ENCODE measurements around the gene CD302. TPM values are rescaled to one million over a fixed set of nuclear protein-coding genes. Genes with fewer than 3 reads are reported as not detected.
A peak's percentile ranks its signal among the peaks of the same experiment; 100 is the strongest.
"Not testable (repeated sequence)": the region's sequence is repeated elsewhere in the genome, so short reads cannot be mapped to it uniquely, and the experiment has no call there.

The CD302 gene
- polyA plus RNA-seq (ENCODE audit: insufficient read length in 12 of 12): 10 to 100 TPM in 11 of 12 donors, not detected in 1; 15.8 to 27.5 (median 20.0) TPM
- long read RNA-seq, donor 1, transcript CD302-201 (6 exons, 3,741 nt): major isoform, 14 of 20 reads
- long read RNA-seq, donor 1, partial matches to known transcripts: 6 of 20 reads
- long read RNA-seq, donor 1, other reads (novel, unspliced or antisense): 0 of 20 reads
- long read RNA-seq, donor 2, transcript CD302-201 (6 exons, 3,741 nt): major isoform, 9 of 10 reads
- long read RNA-seq, donor 2, partial matches to known transcripts: 0 of 10 reads
- long read RNA-seq, donor 2, other reads (novel, unspliced or antisense): 0 of 10 reads
- long read RNA-seq, donor 3, transcript CD302-201 (6 exons, 3,741 nt): major isoform, 6 of 6 reads
- long read RNA-seq, donor 3, partial matches to known transcripts: 0 of 6 reads
- long read RNA-seq, donor 3, other reads (novel, unspliced or antisense): 0 of 6 reads
- long read RNA-seq, donor 4, partial matches to known transcripts: 0 of 4 reads
- long read RNA-seq, donor 4, other reads (novel, unspliced or antisense): 0 of 4 reads
- long read RNA-seq, donor 5, transcript CD302-201 (6 exons, 3,741 nt): major isoform, 10 of 10 reads
- long read RNA-seq, donor 5, partial matches to known transcripts: 0 of 10 reads
- long read RNA-seq, donor 5, other reads (novel, unspliced or antisense): 0 of 10 reads
- long read RNA-seq, donor 6, transcript CD302-201 (6 exons, 3,741 nt): major isoform, 7 of 7 reads
- long read RNA-seq, donor 6, partial matches to known transcripts: 0 of 7 reads
- long read RNA-seq, donor 6, other reads (novel, unspliced or antisense): 0 of 7 reads
- long read RNA-seq, donor 7, transcript CD302-201 (6 exons, 3,741 nt): major isoform, 5 of 5 reads
- long read RNA-seq, donor 7, partial matches to known transcripts: 0 of 5 reads
- long read RNA-seq, donor 7, other reads (novel, unspliced or antisense): 0 of 5 reads
- long read RNA-seq, donor 8, transcript CD302-201 (6 exons, 3,741 nt): major isoform, 10 of 12 reads
- long read RNA-seq, donor 8, partial matches to known transcripts: 0 of 12 reads
- long read RNA-seq, donor 8, other reads (novel, unspliced or antisense): 0 of 12 reads
- long read RNA-seq, donor 9, partial matches to known transcripts: 0 of 4 reads
- long read RNA-seq, donor 9, other reads (novel, unspliced or antisense): 0 of 4 reads
- long read RNA-seq, donor 10, transcript CD302-201 (6 exons, 3,741 nt): major isoform, 9 of 13 reads
- long read RNA-seq, donor 10, partial matches to known transcripts: 0 of 13 reads
- long read RNA-seq, donor 10, other reads (novel, unspliced or antisense): 0 of 13 reads
- long read RNA-seq, donor 11, transcript CD302-201 (6 exons, 3,741 nt): major isoform, 6 of 7 reads
- long read RNA-seq, donor 11, partial matches to known transcripts: 0 of 7 reads
- long read RNA-seq, donor 11, other reads (novel, unspliced or antisense): 0 of 7 reads

GRCh38 chr2:159797543-159798375 is at the start of gene CD302:
TSS of gene CD302 (minus strand) at chr2:159798208. CDS start at chr2:159798198, 10 bp downstream.
- DNase-seq: peak; percentile 68

GRCh38 chr2:159846564-159846963 is 48.6 kb upstream of the CD302 start:
- no peak for DNase-seq

- no peak for DNase-seq
Measured at GRCh38 chr2:159840616-159841015, 42.6 kb upstream of the CD302 start.

GRCh38 chr2:159832858-159833257 is 34.9 kb upstream of the CD302 start:
- DNase-seq: no peak

GRCh38 chr2:159832026-159832425 is 34.0 kb upstream of the CD302 start:
- DNase-seq: no peak

GRCh38 chr2:159829376-159829775 is 31.4 kb upstream of the CD302 start:
- DNase-seq: no peak

GRCh38 chr2:159828738-159829137 is 30.7 kb upstream of the CD302 start:
- DNase-seq: no peak

GRCh38 chr2:159822478-159822833 is 24.4 kb upstream of the CD302 start:
- not testable (repeated sequence) for DNase-seq

GRCh38 chr2:159821775-159822477 is 23.9 kb upstream of the CD302 start:
- not testable (repeated sequence) for DNase-seq

GRCh38 chr2:159818940-159819339 is 20.9 kb upstream of the CD302 start:
- DNase-seq: no peak

GRCh38 chr2:159817283-159817682 is 19.3 kb upstream of the CD302 start:
- DNase-seq: no peak

- no peak for DNase-seq
Measured at GRCh38 chr2:159811232-159811631, 13.2 kb upstream of the CD302 start.

GRCh38 chr2:159808032-159808425 is 10.0 kb upstream of the CD302 start:
- no peak for DNase-seq

GRCh38 chr2:159807183-159808031 is 9.4 kb upstream of the CD302 start:
- no peak for DNase-seq

- DNase-seq: no peak
Measured at GRCh38 chr2:159804941-159805340, 6.9 kb upstream of the CD302 start.

GRCh38 chr2:159803235-159803962 is 5.4 kb upstream of the CD302 start:
- no peak for DNase-seq

- no peak for DNase-seq
Measured at GRCh38 chr2:159802673-159803072, 4.7 kb upstream of the CD302 start.

GRCh38 chr2:159799833-159800232 is 1.8 kb upstream of the CD302 start:
- no peak for DNase-seq
